ENCODE measurements around the gene PAGE1. TPM values are rescaled to one million over a fixed set of nuclear protein-coding genes. Genes with fewer than 3 reads are reported as not detected.

PAGE1 gene
- polyA plus RNA-seq, 3 donors: not detected

Other genes with a start within 250 kb of the PAGE1 start
- not detected for gene GAGE12C, start 163.8 kb downstream of the PAGE1 start, polyA plus RNA-seq (ENCODE audit: insufficient read length in 3 of 3)
- gene GAGE12D, start 154.3 kb downstream of the PAGE1 start, polyA plus RNA-seq (ENCODE audit: insufficient read length in 3 of 3): not detected
- not detected for gene GAGE12E, start 144.7 kb downstream of the PAGE1 start, polyA plus RNA-seq (ENCODE audit: insufficient read length in 3 of 3)
- not detected for gene GAGE12F, start 135.1 kb downstream of the PAGE1 start, polyA plus RNA-seq (ENCODE audit: insufficient read length in 3 of 3)
- not detected for gene GAGE12G, start 125.6 kb downstream of the PAGE1 start, polyA plus RNA-seq (ENCODE audit: insufficient read length in 3 of 3)
- gene GAGE12H, start 116.0 kb downstream of the PAGE1 start, polyA plus RNA-seq (ENCODE audit: insufficient read length in 3 of 3): not detected
- not detected for gene GAGE2A, start 106.5 kb downstream of the PAGE1 start, polyA plus RNA-seq (ENCODE audit: insufficient read length in 3 of 3)
- not detected for gene GAGE1, start 97.0 kb downstream of the PAGE1 start, polyA plus RNA-seq (ENCODE audit: insufficient read length in 3 of 3)
- 1 to 10 TPM in 2 of 3 donors, under 1 TPM in 1; 0.61 to 1.6 (median 1.1) TPM for gene PAGE4, start 133.3 kb upstream of the PAGE1 start, polyA plus RNA-seq (ENCODE audit: insufficient read length in 3 of 3)
- 10 to 100 TPM; 10.2 to 11.8 (median 11.0) TPM for gene USP27X, start 183.5 kb upstream of the PAGE1 start, polyA plus RNA-seq (ENCODE audit: insufficient read length in 3 of 3)
- 100 to 1,000 TPM in 1 of 3 donors, 10 to 100 TPM in 2; 64.5 to 104 (median 93.5) TPM for gene CLCN5, start 226.6 kb upstream of the PAGE1 start, polyA plus RNA-seq (ENCODE audit: insufficient read length in 3 of 3)